ENCODE data around the gene SFTPB.

Gene SFTPB

GRCh38 chr2:85712336-85712735 lies 44.3 kb upstream of the SFTPB start:
- no peak for TF ChIP-seq ZFX (IDR thresholded peaks at IDR 0.05; ENCODE audit: borderline replicate concordance)
- no peak for TF ChIP-seq CTCF (IDR thresholded peaks at IDR 0.05)
- no peak overlapping the region for H3K27ac ChIP-seq

GRCh38 chr2:85711578-85712060 lies 43.6 kb upstream of the SFTPB start:
- TF ChIP-seq CTCF (IDR thresholded peaks at IDR 0.05) = no peak
- no peak for TF ChIP-seq ZFX (IDR thresholded peaks at IDR 0.05; ENCODE audit: borderline replicate concordance)
- H3K27ac ChIP-seq = no peak overlapping the region

GRCh38 chr2:85710687-85711577 lies 42.9 kb upstream of the SFTPB start:
- TF ChIP-seq ZFX (IDR thresholded peaks at IDR 0.05; ENCODE audit: borderline replicate concordance) (no peak), CTCF (IDR thresholded peaks at IDR 0.05) (no peak)
- H3K27ac ChIP-seq = no peak overlapping the region

- no peak for TF ChIP-seq ZFX (IDR thresholded peaks at IDR 0.05; ENCODE audit: borderline replicate concordance)
- no peak for TF ChIP-seq CTCF (IDR thresholded peaks at IDR 0.05)
- H3K27ac ChIP-seq = peak overlapping the region; percentile 57
Observed at GRCh38 chr2:85709401-85709811, 41.4 kb upstream of the SFTPB start.

GRCh38 chr2:85708641-85709040 lies 40.6 kb upstream of the SFTPB start:
- peak overlapping the region; percentile 57 for H3K27ac ChIP-seq
- no peak for TF ChIP-seq ZFX (IDR thresholded peaks at IDR 0.05; ENCODE audit: borderline replicate concordance)
- TF ChIP-seq CTCF (IDR thresholded peaks at IDR 0.05) = no peak

- no peak for TF ChIP-seq ZFX (IDR thresholded peaks at IDR 0.05; ENCODE audit: borderline replicate concordance)
- TF ChIP-seq CTCF (IDR thresholded peaks at IDR 0.05) = peak; percentile 95
Observed at GRCh38 chr2:85707304-85707703, 39.3 kb upstream of the SFTPB start.

More at GRCh38 chr2:85707304-85707703, 39.3 kb upstream of the SFTPB start:
- peak overlapping the region; percentile 57 for H3K27ac ChIP-seq
